ENCODE measurements around the gene SYNGR4.

The SYNGR4 gene

DNA sequence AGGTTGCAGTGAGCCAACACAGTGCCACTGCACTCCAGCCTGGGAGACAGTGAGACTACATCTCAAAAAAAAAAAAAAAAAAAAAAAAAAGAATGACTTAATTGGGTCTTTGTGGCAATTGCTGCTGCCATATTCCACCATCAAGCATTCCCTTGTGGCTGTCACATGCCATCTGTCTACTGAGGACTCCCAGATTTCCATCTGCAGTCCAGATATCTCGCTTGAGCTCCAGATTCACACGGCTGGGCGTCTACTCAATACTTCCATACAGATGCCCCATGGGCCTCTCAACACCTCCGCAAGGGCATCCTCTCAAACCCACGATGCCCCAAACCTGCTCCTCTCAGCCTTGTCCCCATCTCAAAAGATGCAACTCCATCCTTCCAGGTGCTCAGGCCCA is 13.3 kb upstream of the SYNGR4 start:
- no peaks in the 10 kb centered on the region for H3K36me3 ChIP-seq (ENCODE audit: insufficient read depth, low read length)
- no peak overlapping the region for H2AFZ ChIP-seq (ENCODE audit: low read depth, low read length)
- peaks cover 15% of the 10 kb centered on the region for H3K4me1 ChIP-seq (ENCODE audit: insufficient read depth, low read length)
- H3K4me3 ChIP-seq (ENCODE audit: low read length): no peak overlapping the region
- no peaks in the 10 kb centered on the region for H3K27me3 ChIP-seq (ENCODE audit: insufficient read depth, low read length)
- H3K9me3 ChIP-seq (ENCODE audit: low read length): no peaks in the 10 kb centered on the region

DNA sequence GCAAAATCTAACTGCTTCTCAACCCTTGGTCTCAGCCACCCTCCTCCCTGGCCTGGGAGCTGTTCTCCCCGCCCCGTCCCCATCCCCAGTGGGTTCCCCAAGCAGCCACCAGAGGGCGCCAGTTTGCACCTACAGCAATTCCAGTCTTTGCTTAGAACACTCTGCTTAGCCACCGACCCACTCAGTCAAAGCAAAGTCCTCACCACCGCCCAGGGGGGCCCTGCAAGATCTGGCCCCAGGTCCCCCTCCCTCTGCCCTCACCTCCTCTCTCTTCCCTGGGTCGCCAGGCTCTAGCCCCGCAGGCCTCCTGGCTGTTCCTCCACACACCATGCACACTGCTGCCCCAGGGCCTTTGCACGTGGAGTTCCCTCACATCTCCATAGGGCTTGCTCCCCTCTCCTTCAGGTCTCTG is 12.8 kb upstream of the SYNGR4 start:
- Histone ChIP-seq H2AFZ (ENCODE audit: low read depth, low read length) (no peak overlapping the region), H3K4me1 (ENCODE audit: insufficient read depth, low read length) (peaks cover 16% of the 10 kb centered on the region), H3K36me3 (ENCODE audit: insufficient read depth, low read length) (no peaks in the 10 kb centered on the region), H3K4me3 (ENCODE audit: low read length) (no peak overlapping the region), H3K27me3 (ENCODE audit: insufficient read depth, low read length) (no peaks in the 10 kb centered on the region), H3K9me3 (ENCODE audit: low read length) (no peaks in the 10 kb centered on the region)

DNA sequence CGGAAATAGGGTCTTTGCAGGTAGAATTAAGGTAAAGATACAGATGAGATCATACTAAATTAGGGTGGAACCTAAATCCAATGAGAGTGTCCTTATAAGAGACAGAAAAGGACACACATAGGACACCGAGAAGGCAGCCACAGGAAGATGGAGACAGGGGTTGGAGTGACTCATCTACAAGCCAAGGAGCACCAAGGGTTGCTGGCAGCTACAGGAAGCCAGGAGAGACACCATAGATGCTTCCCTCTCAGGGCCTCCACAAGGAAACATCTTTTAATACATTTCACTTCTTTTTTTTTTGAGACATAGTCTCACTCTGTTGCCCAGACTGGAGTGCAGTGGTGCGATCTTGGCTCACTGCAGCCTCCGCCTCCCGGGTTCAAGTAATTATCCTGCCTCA is 10.5 kb upstream of the SYNGR4 start:
- Histone ChIP-seq H3K27me3 (ENCODE audit: insufficient read depth, low read length) (no peaks in the 10 kb centered on the region), H3K9me3 (ENCODE audit: low read length) (no peaks in the 10 kb centered on the region), H3K4me3 (ENCODE audit: low read length) (no peak overlapping the region), H3K36me3 (ENCODE audit: insufficient read depth, low read length) (no peaks in the 10 kb centered on the region), H3K4me1 (ENCODE audit: insufficient read depth, low read length) (peaks cover 16% of the 10 kb centered on the region), H2AFZ (ENCODE audit: low read depth, low read length) (no peak overlapping the region)

DNA sequence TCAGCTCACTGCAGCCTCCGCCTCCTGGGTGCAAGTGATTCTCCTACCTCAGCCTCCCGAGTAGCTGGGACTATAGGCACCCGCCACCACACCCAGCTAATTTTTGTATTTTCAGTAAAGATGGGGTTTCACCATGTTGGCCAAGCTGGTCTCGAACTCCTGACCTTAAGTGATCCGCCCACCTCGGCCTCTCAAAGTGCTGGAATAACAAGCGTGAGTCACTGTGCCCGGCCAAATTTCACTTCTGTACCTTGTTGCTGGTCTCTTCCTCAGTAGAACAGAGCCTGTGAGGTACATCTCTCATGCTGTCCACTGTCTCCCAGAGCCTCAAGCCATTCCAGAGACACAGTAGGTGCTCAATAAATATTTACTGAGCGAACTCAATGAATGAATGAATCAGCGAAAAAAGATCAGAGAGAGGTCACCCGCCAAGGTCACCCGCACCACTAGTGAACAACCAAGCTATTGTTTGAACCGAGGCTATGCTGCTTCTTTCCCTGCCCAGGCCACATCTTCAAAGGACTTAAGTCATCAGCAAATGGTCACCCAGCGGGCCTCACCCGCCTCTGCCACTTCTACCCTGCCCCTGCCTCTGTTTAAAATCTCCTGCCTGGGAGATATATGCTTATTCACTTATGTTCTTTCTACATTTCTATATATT is 9.7 kb upstream of the SYNGR4 start:
- Histone ChIP-seq H3K36me3 (ENCODE audit: insufficient read depth, low read length) (no peaks in the 10 kb centered on the region), H2AFZ (ENCODE audit: low read depth, low read length) (no peak overlapping the region), H3K9me3 (ENCODE audit: low read length) (no peaks in the 10 kb centered on the region), H3K4me1 (ENCODE audit: insufficient read depth, low read length) (peaks cover 16% of the 10 kb centered on the region), H3K27me3 (ENCODE audit: insufficient read depth, low read length) (no peaks in the 10 kb centered on the region), H3K4me3 (ENCODE audit: low read length) (no peak overlapping the region)

DNA sequence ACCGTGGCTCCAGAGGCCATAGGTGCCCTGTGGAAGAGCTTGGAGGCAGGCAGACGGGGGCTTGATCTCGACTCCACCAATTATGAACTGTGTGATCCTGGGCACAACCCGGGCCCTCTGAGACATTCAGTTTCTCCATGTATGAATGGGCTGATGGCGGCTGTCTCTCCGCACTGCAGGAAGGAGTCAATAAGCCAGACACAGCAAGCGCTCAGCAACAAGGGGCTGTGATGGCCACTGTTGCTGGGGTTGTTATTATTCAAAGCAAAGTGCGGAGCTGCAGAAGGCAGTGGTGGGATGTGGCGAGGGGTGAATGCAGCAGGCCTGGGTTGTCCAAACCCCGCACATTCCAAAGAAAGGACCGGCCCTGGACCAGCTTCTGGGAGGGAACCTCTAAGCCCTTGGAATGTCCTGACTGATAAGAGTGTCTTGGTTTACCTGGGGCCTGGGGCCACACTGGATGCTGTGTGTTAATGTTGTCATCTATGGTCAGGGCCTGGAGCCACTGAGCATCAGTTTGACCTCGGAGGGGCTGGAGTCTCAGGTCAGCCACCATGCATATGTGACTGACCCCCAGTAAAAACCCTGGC is 8.7 kb upstream of the SYNGR4 start:
- no peak overlapping the region for H3K4me3 ChIP-seq (ENCODE audit: low read length)
- peaks cover 16% of the 10 kb centered on the region for H3K4me1 ChIP-seq (ENCODE audit: insufficient read depth, low read length)
- no peak overlapping the region for H2AFZ ChIP-seq (ENCODE audit: low read depth, low read length)
- H3K9me3 ChIP-seq (ENCODE audit: low read length): no peaks in the 10 kb centered on the region
- no peaks in the 10 kb centered on the region for H3K27me3 ChIP-seq (ENCODE audit: insufficient read depth, low read length)
- no peaks in the 10 kb centered on the region for H3K36me3 ChIP-seq (ENCODE audit: insufficient read depth, low read length)

DNA sequence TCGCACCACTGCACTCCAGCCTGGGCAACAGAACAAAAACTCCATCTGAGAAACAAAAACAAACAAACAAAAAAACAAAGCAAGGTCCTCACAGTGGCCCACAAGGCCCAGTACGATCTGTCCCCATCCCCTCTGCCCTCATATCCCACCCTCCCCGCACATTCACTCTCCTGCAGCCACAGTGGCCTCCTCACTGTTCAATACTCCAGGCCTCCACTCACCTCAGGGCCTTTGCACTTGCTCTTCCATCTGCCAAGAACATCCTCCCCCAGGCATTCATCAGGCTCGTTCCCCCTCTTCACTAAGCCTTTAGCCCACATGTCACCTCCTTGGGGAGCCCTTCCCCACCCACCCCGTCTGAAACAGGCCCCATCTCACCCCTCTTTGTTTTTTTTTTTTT is 5.0 kb upstream of the SYNGR4 start:
- H3K9me3 ChIP-seq (ENCODE audit: low read length): no peaks in the 10 kb centered on the region
- H3K4me3 ChIP-seq (ENCODE audit: low read length): no peak overlapping the region
- H3K4me1 ChIP-seq (ENCODE audit: insufficient read depth, low read length): peaks cover 16% of the 10 kb centered on the region
- H3K36me3 ChIP-seq (ENCODE audit: insufficient read depth, low read length): no peaks in the 10 kb centered on the region
- no peaks in the 10 kb centered on the region for H3K27me3 ChIP-seq (ENCODE audit: insufficient read depth, low read length)
- no peak overlapping the region for H2AFZ ChIP-seq (ENCODE audit: low read depth, low read length)

DNA sequence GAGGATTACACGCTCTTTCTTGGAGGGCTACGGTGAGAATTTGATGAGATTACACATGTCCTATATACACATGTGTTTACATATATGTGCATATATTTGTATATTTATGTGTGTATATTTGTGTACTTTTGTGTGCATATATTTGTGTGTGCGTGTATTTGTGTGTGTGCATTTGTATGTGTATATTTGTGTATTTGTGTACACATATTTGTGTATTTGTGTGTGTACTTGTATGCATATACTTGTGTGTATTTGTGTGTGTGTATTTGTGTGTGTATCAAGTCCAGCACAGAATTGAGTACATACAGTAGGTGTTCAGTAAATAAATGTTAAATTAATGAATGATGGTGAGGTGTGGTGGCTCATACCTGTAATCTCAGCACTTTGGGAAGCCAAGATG is 2.3 kb upstream of the SYNGR4 start:
- H3K4me1 ChIP-seq (ENCODE audit: insufficient read depth, low read length): no peaks in the 10 kb centered on the region
- H2AFZ ChIP-seq (ENCODE audit: low read depth, low read length): no peak overlapping the region
- no peaks in the 10 kb centered on the region for H3K27me3 ChIP-seq (ENCODE audit: insufficient read depth, low read length)
- H3K4me3 ChIP-seq (ENCODE audit: low read length): no peak overlapping the region
- no peaks in the 10 kb centered on the region for H3K9me3 ChIP-seq (ENCODE audit: low read length)
- H3K36me3 ChIP-seq (ENCODE audit: insufficient read depth, low read length): no peaks in the 10 kb centered on the region

DNA sequence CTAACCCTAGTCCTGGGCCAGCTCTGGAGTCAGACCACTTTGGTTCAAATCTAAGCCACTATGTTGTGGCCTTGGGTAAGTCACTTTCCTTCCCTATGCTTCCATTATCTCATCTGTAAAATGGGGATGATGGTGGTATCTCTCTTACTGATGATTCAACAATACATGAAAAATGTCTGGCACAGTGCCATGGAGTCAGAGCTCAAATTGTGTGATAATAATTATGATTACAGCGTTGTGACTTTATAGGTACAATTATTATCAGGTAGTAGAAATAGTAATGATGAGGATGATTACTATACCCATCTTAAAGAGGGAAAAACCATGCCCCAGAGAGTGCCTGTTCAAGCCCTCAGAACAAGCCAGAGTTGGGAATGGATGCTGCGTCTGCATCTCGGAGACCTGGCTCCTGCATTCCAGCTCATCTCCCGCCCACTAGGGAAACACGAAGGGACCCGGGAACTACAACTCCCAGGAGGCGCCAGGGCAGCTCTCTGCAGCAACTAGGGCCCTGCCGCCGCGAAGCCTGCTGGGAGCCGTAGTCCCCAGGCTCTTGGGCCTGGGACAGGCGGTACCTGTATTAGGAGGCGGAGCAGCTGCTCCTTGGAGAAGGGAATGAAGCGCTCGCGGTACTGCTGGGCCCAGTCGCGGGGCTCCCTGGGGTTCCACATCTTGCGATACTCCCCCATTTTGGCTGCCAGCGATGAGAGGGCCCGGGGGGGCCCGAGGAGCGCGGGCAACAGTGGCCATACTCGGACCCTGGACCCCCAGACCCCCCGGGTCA is 1.3 kb upstream of the SYNGR4 start:
- Histone ChIP-seq H2AFZ (ENCODE audit: low read depth, low read length) (peak overlapping the region; percentile 48), H3K4me1 (ENCODE audit: insufficient read depth, low read length) (no peaks in the 10 kb centered on the region), H3K4me3 (ENCODE audit: low read length) (peak overlapping the region; percentile 55), H3K9me3 (ENCODE audit: low read length) (no peaks in the 10 kb centered on the region), H3K27me3 (ENCODE audit: insufficient read depth, low read length) (no peaks in the 10 kb centered on the region), H3K36me3 (ENCODE audit: insufficient read depth, low read length) (no peaks in the 10 kb centered on the region)

DNA sequence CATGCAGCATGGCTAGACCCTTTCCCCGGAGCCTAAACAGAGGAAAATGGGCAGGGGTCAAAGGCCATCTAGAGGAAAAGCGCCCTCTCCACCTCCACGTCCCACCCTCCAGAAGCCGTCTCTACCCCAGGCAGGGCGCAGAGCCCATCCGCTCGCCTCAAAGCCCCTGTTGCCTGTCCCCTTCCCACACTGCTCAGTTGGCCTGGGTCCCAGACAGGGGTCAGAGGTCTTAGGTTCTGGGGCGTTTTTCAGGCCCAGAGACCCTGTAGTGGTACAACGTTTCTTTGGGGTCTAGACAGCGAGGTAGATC is 712 bp upstream of the SYNGR4 start:
- Histone ChIP-seq H3K4me1 (ENCODE audit: insufficient read depth, low read length) (no peaks in the 10 kb centered on the region), H2AFZ (ENCODE audit: low read depth, low read length) (peak overlapping the region; percentile 48), H3K9me3 (ENCODE audit: low read length) (no peaks in the 10 kb centered on the region), H3K27me3 (ENCODE audit: insufficient read depth, low read length) (no peaks in the 10 kb centered on the region), H3K4me3 (ENCODE audit: low read length) (peak overlapping the region; percentile 55), H3K36me3 (ENCODE audit: insufficient read depth, low read length) (no peaks in the 10 kb centered on the region)

DNA sequence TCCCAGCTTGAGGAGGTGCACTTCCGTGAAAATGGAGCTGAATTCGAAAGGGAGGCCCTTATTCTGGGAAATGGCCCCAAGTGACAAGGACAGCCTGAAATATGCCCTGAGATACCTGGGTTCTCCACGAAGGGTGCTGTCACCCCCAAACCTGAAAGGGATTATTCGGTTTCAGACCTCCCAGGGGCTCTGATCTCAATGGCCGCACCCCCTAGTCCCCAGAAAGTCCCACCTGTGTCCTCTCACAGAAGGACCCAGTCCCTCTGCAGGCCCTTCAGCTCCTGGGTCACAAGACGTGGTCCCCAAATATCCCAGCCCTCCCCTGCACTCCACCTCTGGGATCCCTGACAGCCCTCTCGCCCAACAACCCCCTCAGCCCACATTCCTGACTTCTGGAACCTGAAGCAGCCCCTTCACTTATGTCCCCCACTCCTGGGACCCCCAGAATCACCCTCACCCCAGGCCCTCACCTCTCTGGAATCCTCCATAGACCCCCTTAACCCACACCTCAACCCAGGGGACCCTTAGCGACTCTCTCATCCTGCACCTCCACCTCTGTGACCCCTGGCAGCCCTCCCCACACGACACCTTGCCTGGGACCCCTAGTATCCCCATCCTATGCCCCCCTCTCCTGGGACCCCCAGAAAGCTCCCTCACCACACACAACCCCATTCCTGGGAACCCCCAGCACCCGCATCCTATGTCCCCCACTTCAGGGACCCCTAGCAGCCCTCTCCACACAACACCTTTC is 606 bp downstream of the SYNGR4 start:
- Histone ChIP-seq H3K4me3 (ENCODE audit: low read length) (no peak overlapping the region), H3K4me1 (ENCODE audit: insufficient read depth, low read length) (no peaks in the 10 kb centered on the region), H3K27me3 (ENCODE audit: insufficient read depth, low read length) (no peaks in the 10 kb centered on the region), H2AFZ (ENCODE audit: low read depth, low read length) (no peak overlapping the region), H3K36me3 (ENCODE audit: insufficient read depth, low read length) (no peaks in the 10 kb centered on the region), H3K9me3 (ENCODE audit: low read length) (no peaks in the 10 kb centered on the region)

DNA sequence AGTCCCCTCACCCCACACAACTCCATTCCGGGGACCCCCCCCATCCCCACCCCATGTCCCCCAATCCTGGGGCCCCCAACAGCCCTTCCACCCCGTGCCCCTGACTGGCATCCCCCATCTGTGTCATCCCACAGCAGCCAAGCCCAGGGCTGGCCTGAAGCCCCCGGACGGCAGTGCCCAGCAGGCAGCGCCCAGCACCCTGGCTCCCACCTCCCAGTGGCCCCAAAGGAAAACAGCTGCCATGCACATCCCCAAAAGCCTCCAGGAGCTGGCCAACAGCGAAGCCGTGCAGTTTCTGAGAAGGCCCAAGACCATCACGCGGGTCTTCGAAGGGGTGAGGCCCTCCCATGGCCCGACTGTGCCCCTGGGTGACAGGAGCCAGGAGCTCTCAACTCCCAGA is 1.4 kb downstream of the SYNGR4 start:
- H2AFZ ChIP-seq (ENCODE audit: low read depth, low read length): no peak overlapping the region
- H3K4me3 ChIP-seq (ENCODE audit: low read length): no peak overlapping the region
- no peaks in the 10 kb centered on the region for H3K27me3 ChIP-seq (ENCODE audit: insufficient read depth, low read length)
- no peaks in the 10 kb centered on the region for H3K36me3 ChIP-seq (ENCODE audit: insufficient read depth, low read length)
- no peaks in the 10 kb centered on the region for H3K9me3 ChIP-seq (ENCODE audit: low read length)
- H3K4me1 ChIP-seq (ENCODE audit: insufficient read depth, low read length): no peaks in the 10 kb centered on the region

DNA sequence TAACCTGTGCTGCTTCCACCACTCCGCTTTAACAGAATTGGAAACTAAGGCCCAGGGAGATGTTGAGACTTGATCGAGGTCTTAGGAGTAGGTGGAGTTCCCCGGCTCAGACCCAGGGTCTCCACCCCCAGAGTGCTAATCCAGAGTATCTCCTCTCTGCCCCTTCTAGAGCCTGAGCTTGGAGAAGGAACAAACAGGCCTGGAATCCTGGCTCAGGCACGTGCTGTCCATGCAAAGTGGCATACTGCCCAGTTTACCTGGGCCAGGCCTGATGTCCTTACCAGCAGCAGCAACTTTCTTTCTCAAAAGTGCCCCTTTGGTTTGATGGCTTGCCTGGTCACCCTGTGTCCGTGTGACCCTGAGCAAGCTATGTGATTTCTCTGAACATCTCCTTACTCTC is 3.7 kb downstream of the SYNGR4 start:
- Histone ChIP-seq H2AFZ (ENCODE audit: low read depth, low read length) (no peak overlapping the region), H3K4me3 (ENCODE audit: low read length) (no peak overlapping the region), H3K4me1 (ENCODE audit: insufficient read depth, low read length) (no peaks in the 10 kb centered on the region), H3K27me3 (ENCODE audit: insufficient read depth, low read length) (no peaks in the 10 kb centered on the region), H3K36me3 (ENCODE audit: insufficient read depth, low read length) (no peaks in the 10 kb centered on the region), H3K9me3 (ENCODE audit: low read length) (no peaks in the 10 kb centered on the region)

DNA sequence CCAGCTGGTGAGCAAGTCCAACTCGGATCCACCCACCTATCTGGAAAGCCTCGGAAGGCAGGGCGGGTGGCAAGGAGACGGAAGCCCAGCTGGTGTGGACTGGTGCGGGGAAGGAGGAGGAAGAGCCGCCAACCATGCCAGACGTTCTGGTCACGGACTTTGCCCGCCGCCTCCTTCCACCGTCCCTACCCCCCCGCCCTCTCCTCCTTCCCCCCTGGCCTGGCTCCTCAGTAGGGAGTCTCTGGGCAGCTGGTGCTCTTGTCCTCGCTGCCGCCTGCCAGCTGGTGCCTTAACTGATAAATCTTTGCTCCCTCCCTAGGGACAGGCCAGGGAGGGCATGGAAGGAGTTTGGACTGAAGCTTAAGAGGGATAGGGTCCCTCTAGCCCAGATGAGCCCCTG is 4.8 kb downstream of the SYNGR4 start:
- H3K4me3 ChIP-seq (ENCODE audit: low read length): no peak overlapping the region
- no peaks in the 10 kb centered on the region for H3K36me3 ChIP-seq (ENCODE audit: insufficient read depth, low read length)
- H3K27me3 ChIP-seq (ENCODE audit: insufficient read depth, low read length): no peaks in the 10 kb centered on the region
- H2AFZ ChIP-seq (ENCODE audit: low read depth, low read length): no peak overlapping the region
- no peaks in the 10 kb centered on the region for H3K4me1 ChIP-seq (ENCODE audit: insufficient read depth, low read length)
- no peaks in the 10 kb centered on the region for H3K9me3 ChIP-seq (ENCODE audit: low read length)
